ENCODE measurements around the gene SERP1. TPM values are rescaled to one million over a fixed set of nuclear protein-coding genes. Genes with fewer than 3 reads are reported as not detected.
A peak's percentile ranks its signal among the peaks of the same experiment; 100 is the strongest.

SERP1 gene
- total and polyA plus RNA-seq, 4 donors, result 77.3 to 115 (median 103) TPM

- H3K4me3 ChIP-seq (ENCODE audit: low read depth, low read length), result no peak overlapping the region
- H3K27me3 ChIP-seq (ENCODE audit: control insufficient read depth, insufficient read depth, low read length), result no peaks in the 10 kb centered on the region
- H3K36me3 ChIP-seq (ENCODE audit: control insufficient read depth, insufficient read depth, low read length), result no peaks in the 10 kb centered on the region
- H3K4me1 ChIP-seq (ENCODE audit: control insufficient read depth, insufficient read depth, low read length), result peaks cover 3% of the 10 kb centered on the region
- no peak overlapping the region for H3K27ac ChIP-seq (ENCODE audit: low read depth, low read length)
- H3K9me3 ChIP-seq (ENCODE audit: control insufficient read depth, insufficient read depth, low read length), result no peaks in the 10 kb centered on the region
- WGBS (ENCODE audit: insufficient coverage), result 100% methylated on average over 1 of the region's 3 CpGs
- no peak for DNase-seq (ENCODE audit: low read depth in 4 of 6, low spot score in 6 of 6)
Measured at GRCh38 chr3:150543128-150543527, 3.2 kb downstream of the SERP1 start.

GRCh38 chr3:150540991-150541390 is 5.3 kb downstream of the SERP1 start:
- Histone ChIP-seq H3K9me3 (ENCODE audit: control insufficient read depth, insufficient read depth, low read length) (no peaks in the 10 kb centered on the region), H3K27ac (ENCODE audit: low read depth, low read length) (no peak overlapping the region), H3K27me3 (ENCODE audit: control insufficient read depth, insufficient read depth, low read length) (no peaks in the 10 kb centered on the region), H3K4me1 (ENCODE audit: control insufficient read depth, insufficient read depth, low read length) (peaks cover 3% of the 10 kb centered on the region), H3K4me3 (ENCODE audit: low read depth, low read length) (no peak overlapping the region), H3K36me3 (ENCODE audit: control insufficient read depth, insufficient read depth, low read length) (no peaks in the 10 kb centered on the region)
- no peak for DNase-seq (ENCODE audit: low read depth in 4 of 6, low spot score in 6 of 6)
- WGBS (ENCODE audit: insufficient coverage), result no CpG with 5 or more reads among the region's 3 CpGs

- Histone ChIP-seq H3K9me3 (ENCODE audit: control insufficient read depth, insufficient read depth, low read length) (no peaks in the 10 kb centered on the region), H3K36me3 (ENCODE audit: control insufficient read depth, insufficient read depth, low read length) (no peaks in the 10 kb centered on the region), H3K27ac (ENCODE audit: low read depth, low read length) (no peak overlapping the region), H3K4me3 (ENCODE audit: low read depth, low read length) (no peak overlapping the region), H3K27me3 (ENCODE audit: control insufficient read depth, insufficient read depth, low read length) (no peaks in the 10 kb centered on the region), H3K4me1 (ENCODE audit: control insufficient read depth, insufficient read depth, low read length) (no peaks in the 10 kb centered on the region)
- no peak for DNase-seq (ENCODE audit: low read depth in 4 of 6, low spot score in 6 of 6)
- WGBS (ENCODE audit: insufficient coverage), result 86% methylated on average over 1 of the region's 2 CpGs
Measured at GRCh38 chr3:150540297-150540696, 6.0 kb downstream of the SERP1 start.

- H3K27me3 ChIP-seq (ENCODE audit: control insufficient read depth, insufficient read depth, low read length), result no peaks in the 10 kb centered on the region
- H3K4me1 ChIP-seq (ENCODE audit: control insufficient read depth, insufficient read depth, low read length), result no peaks in the 10 kb centered on the region
- no peak for DNase-seq (ENCODE audit: low read depth in 4 of 6, low spot score in 6 of 6)
- H3K27ac ChIP-seq (ENCODE audit: low read depth, low read length), result no peak overlapping the region
- WGBS (ENCODE audit: insufficient coverage), result 85% methylated on average over 5 of the region's 10 CpGs
- H3K36me3 ChIP-seq (ENCODE audit: control insufficient read depth, insufficient read depth, low read length), result no peaks in the 10 kb centered on the region
- H3K9me3 ChIP-seq (ENCODE audit: control insufficient read depth, insufficient read depth, low read length), result no peaks in the 10 kb centered on the region
- no peak overlapping the region for H3K4me3 ChIP-seq (ENCODE audit: low read depth, low read length)
Measured at GRCh38 chr3:150538324-150539208, 7.7 kb downstream of the SERP1 start.

- no peaks in the 10 kb centered on the region for H3K4me1 ChIP-seq (ENCODE audit: control insufficient read depth, insufficient read depth, low read length)
- H3K4me3 ChIP-seq (ENCODE audit: low read depth, low read length), result no peak overlapping the region
- 100% methylated on average over 2 of the region's 4 CpGs for WGBS (ENCODE audit: insufficient coverage)
- no peaks in the 10 kb centered on the region for H3K27me3 ChIP-seq (ENCODE audit: control insufficient read depth, insufficient read depth, low read length)
- H3K9me3 ChIP-seq (ENCODE audit: control insufficient read depth, insufficient read depth, low read length), result no peaks in the 10 kb centered on the region
- DNase-seq (ENCODE audit: low read depth in 4 of 6, low spot score in 6 of 6), result no peak
- no peak overlapping the region for H3K27ac ChIP-seq (ENCODE audit: low read depth, low read length)
- H3K36me3 ChIP-seq (ENCODE audit: control insufficient read depth, insufficient read depth, low read length), result no peaks in the 10 kb centered on the region
Measured at GRCh38 chr3:150535204-150535603, 11.1 kb downstream of the SERP1 start.

- no peaks in the 10 kb centered on the region for H3K36me3 ChIP-seq (ENCODE audit: control insufficient read depth, insufficient read depth, low read length)
- H3K27ac ChIP-seq (ENCODE audit: low read depth, low read length), result no peak overlapping the region
- DNase-seq (ENCODE audit: low read depth in 4 of 6, low spot score in 6 of 6), result no peak
- no peak overlapping the region for H3K4me3 ChIP-seq (ENCODE audit: low read depth, low read length)
- H3K4me1 ChIP-seq (ENCODE audit: control insufficient read depth, insufficient read depth, low read length), result no peaks in the 10 kb centered on the region
- H3K27me3 ChIP-seq (ENCODE audit: control insufficient read depth, insufficient read depth, low read length), result no peaks in the 10 kb centered on the region
- no peaks in the 10 kb centered on the region for H3K9me3 ChIP-seq (ENCODE audit: control insufficient read depth, insufficient read depth, low read length)
Measured at GRCh38 chr3:150531775-150532174, 14.5 kb downstream of the SERP1 start.

- WGBS (ENCODE audit: insufficient coverage), result no CpG with 5 or more reads among the region's 2 CpGs
- no peaks in the 10 kb centered on the region for H3K27me3 ChIP-seq (ENCODE audit: control insufficient read depth, insufficient read depth, low read length)
- no peak overlapping the region for H3K27ac ChIP-seq (ENCODE audit: low read depth, low read length)
- no peaks in the 10 kb centered on the region for H3K9me3 ChIP-seq (ENCODE audit: control insufficient read depth, insufficient read depth, low read length)
- no peaks in the 10 kb centered on the region for H3K36me3 ChIP-seq (ENCODE audit: control insufficient read depth, insufficient read depth, low read length)
- DNase-seq (ENCODE audit: low read depth in 4 of 6, low spot score in 6 of 6), result peak in 2 of 6 donors; percentile 17 to 54
- H3K4me3 ChIP-seq (ENCODE audit: low read depth, low read length), result no peak overlapping the region
- H3K4me1 ChIP-seq (ENCODE audit: control insufficient read depth, insufficient read depth, low read length), result no peaks in the 10 kb centered on the region
Measured at GRCh38 chr3:150528354-150528797, 17.9 kb downstream of the SERP1 start.

- no peaks in the 10 kb centered on the region for H3K27me3 ChIP-seq (ENCODE audit: control insufficient read depth, insufficient read depth, low read length)
- no peak overlapping the region for H3K4me3 ChIP-seq (ENCODE audit: low read depth, low read length)
- no peak for DNase-seq (ENCODE audit: low read depth in 4 of 6, low spot score in 6 of 6)
- no peak overlapping the region for H3K27ac ChIP-seq (ENCODE audit: low read depth, low read length)
- H3K9me3 ChIP-seq (ENCODE audit: control insufficient read depth, insufficient read depth, low read length), result no peaks in the 10 kb centered on the region
- H3K36me3 ChIP-seq (ENCODE audit: control insufficient read depth, insufficient read depth, low read length), result no peaks in the 10 kb centered on the region
- H3K4me1 ChIP-seq (ENCODE audit: control insufficient read depth, insufficient read depth, low read length), result no peaks in the 10 kb centered on the region
- 66% methylated on average over 4 of the region's 10 CpGs for WGBS (ENCODE audit: insufficient coverage)
Measured at GRCh38 chr3:150527464-150528255, 18.6 kb downstream of the SERP1 start.

GRCh38 chr3:150523538-150523937 is 22.8 kb downstream of the SERP1 start:
- WGBS (ENCODE audit: insufficient coverage), result 14% methylated on average over 1 of the region's 2 CpGs
- Histone ChIP-seq H3K27ac (ENCODE audit: low read depth, low read length) (no peak overlapping the region), H3K4me3 (ENCODE audit: low read depth, low read length) (no peak overlapping the region), H3K27me3 (ENCODE audit: control insufficient read depth, insufficient read depth, low read length) (no peaks in the 10 kb centered on the region), H3K4me1 (ENCODE audit: control insufficient read depth, insufficient read depth, low read length) (no peaks in the 10 kb centered on the region), H3K9me3 (ENCODE audit: control insufficient read depth, insufficient read depth, low read length) (no peaks in the 10 kb centered on the region), H3K36me3 (ENCODE audit: control insufficient read depth, insufficient read depth, low read length) (no peaks in the 10 kb centered on the region)
- DNase-seq (ENCODE audit: low read depth in 4 of 6, low spot score in 6 of 6), result no peak

Measured in spinal cord (tissue), 10 donors.